K562 (cell line): ENCODE results near the gene FZD1. TPM values are rescaled to one million over a fixed set of nuclear protein-coding genes. Genes with fewer than 3 reads are reported as not detected.

Source experiments
- ATAC-seq: fragments of 200-7000 bp; cut with Tn5 transposase; 3 replicates; pipeline ENCODE4 v1.9.1; 2020; ENCODE audit warnings: moderate library complexity
- BruUV-seq: library from RNA; stranded (reverse); fragments of 400-500 nt; replicated peaks from 2 replicates; lab custom pipeline; 2021; lab: Mats Ljungman, UMichigan
- CTCF ChIA-PET: fragments of 300-600 bp; formaldehyde crosslinking; extraction: SDS; loops from one replicate; lab custom pipeline; 2021; ENCODE audit warnings: low intra/inter-chr PET ratio; lab: Yijun Ruan, JAX
- POLR2A ChIA-PET: fragments of 300-600, 350-650 bp; sonication (Branson Sonifier 250); formaldehyde crosslinking; extraction: SDS; loops from one replicate; lab custom pipeline; 2021; ENCODE audit warnings: antibody characterized with exemption, inconsistent platforms; lab: Yijun Ruan, JAX
- DNase-seq, 4 experiments: peaks; one replicate each; pipeline versions ENCODE4 v3.0.0 to v3.0.0-alpha.2; 2011 to 2018; ENCODE audit warnings: low spot score in 3 of 4, mixed read lengths in 3 of 4; ENCODE audit errors: extremely low read depth in 1 of 4
- FAIRE-seq: peaks from 2 replicates; lab custom pipeline; 2011; peaks lifted over from hg19 to GRCh38; lab: Jason Lieb, UNC
- H2AFZ ChIP-seq: 2 replicates; pipeline ENCODE4 v1.6.0; 2011; ENCODE audit warnings: low read depth, low read length, control low read depth, inconsistent platforms
- H3K27ac ChIP-seq: fragments of 200-600 bp; 3 replicates; pipeline ENCODE4 v1.8.0; 2011; ENCODE audit warnings: low read depth, mild to moderate bottlenecking, control low read depth, inconsistent platforms, low read length, moderate library complexity, mixed read lengths; ENCODE audit errors: extremely low read depth
- H3K27me3 ChIP-seq, 2 experiments: fragments of 300-600 bp in 1 of 2; 2 replicates in 1 of 2; 3 replicates in 1 of 2; pipeline versions ENCODE4 v1.6.0 to v1.8.0; 2011; ENCODE audit warnings: inconsistent platforms in 2 of 2, low read length in 2 of 2, mild to moderate bottlenecking in 1 of 2, mixed read lengths in 1 of 2, moderate library complexity in 1 of 2; ENCODE audit not compliant: control insufficient read depth in 2 of 2, insufficient read depth in 2 of 2
- H3K36me3 ChIP-seq: fragments of 300-600 bp; 3 replicates; pipeline ENCODE4 v1.8.0; 2011; ENCODE audit warnings: mild to moderate bottlenecking, low read length, inconsistent platforms; ENCODE audit not compliant: control insufficient read depth, insufficient read depth
- H3K4me1 ChIP-seq, 2 experiments: fragments of 200-600 bp in 1 of 2; replicated peaks in 1 of 2; 2 replicates in 1 of 2; 3 replicates in 1 of 2; pipeline versions ENCODE4 v1.5.1 to v1.8.0; 2011; ENCODE audit warnings: inconsistent platforms in 2 of 2, low read length in 2 of 2, mild to moderate bottlenecking in 1 of 2, mixed read lengths in 1 of 2, moderate library complexity in 1 of 2; ENCODE audit not compliant: control insufficient read depth in 2 of 2, insufficient read depth in 2 of 2
- H3K4me2 ChIP-seq: 2 replicates; pipeline ENCODE4 v1.6.1; 2011; ENCODE audit warnings: low read length, control low read depth, inconsistent platforms, mixed read lengths; ENCODE audit not compliant: insufficient read depth
- H3K4me3 ChIP-seq: fragments of 200-600 bp; sonication (generic), shearing (Covaris generic); 2 replicates; pipeline ENCODE4 v1.5.1; 2016; ENCODE audit warnings: control low read depth, inconsistent platforms
- H3K79me2 ChIP-seq: fragments of 200-600 bp; 3 replicates; pipeline ENCODE4 v1.8.0; 2011; ENCODE audit warnings: low read length, inconsistent platforms; ENCODE audit not compliant: control insufficient read depth, insufficient read depth
- H3K9ac ChIP-seq, 2 experiments: 2 replicates each; pipeline versions ENCODE4 v1.6.0 to v1.6.1; 2011; ENCODE audit warnings: low read depth in 2 of 2, low read length in 2 of 2, control low read depth in 1 of 2, inconsistent platforms in 1 of 2, mild to moderate bottlenecking in 1 of 2, mixed read lengths in 1 of 2; ENCODE audit not compliant: insufficient read depth in 1 of 2
- H3K9me1 ChIP-seq: one replicate; pipeline ENCODE4 v1.6.0; 2011; ENCODE audit warnings: inconsistent platforms, mild to moderate bottlenecking, low read length, moderate library complexity; ENCODE audit not compliant: control insufficient read depth, insufficient read depth
- H3K9me3 ChIP-seq: replicated peaks from 2 replicates; pipeline ENCODE4 v1.5.1; 2011; ENCODE audit warnings: low read depth, low read length, inconsistent platforms; ENCODE audit not compliant: control insufficient read depth, insufficient read depth
- H4K20me1 ChIP-seq: replicated peaks from 2 replicates; pipeline ENCODE4 v1.6.1; 2011; ENCODE audit warnings: low read length, inconsistent platforms, mixed read lengths; ENCODE audit not compliant: control insufficient read depth, insufficient read depth
- ARID1B ChIP-seq: fragments of 450-650 bp; IDR thresholded peaks from 2 replicates; pipeline ENCODE4 v1.6.1; 2016; ENCODE audit warnings: antibody characterized with exemption, mild to moderate bottlenecking, inconsistent platforms
- ATF6 ChIP-seq: sonication (generic); formaldehyde crosslinking; IDR thresholded peaks from 2 replicates; pipeline ENCODE4 v1.4.0; 2020; ENCODE audit warnings: mild to moderate bottlenecking, missing genetic modification reagents
- MLLT1 ChIP-seq, 2 experiments: fragments of 450-650 bp; IDR thresholded peaks; 2 replicates each; pipeline ENCODE4 v1.6.1; 2016
- POLR2AphosphoS5 ChIP-seq: IDR thresholded peaks from 2 replicates; pipeline ENCODE4 v1.6.1; 2011; ENCODE audit warnings: mild to moderate bottlenecking, low read depth, low read length, moderate library complexity; ENCODE audit not compliant: control insufficient read depth, insufficient read depth
- ZBTB9 ChIP-seq: fragments of 450-650 bp; formaldehyde crosslinking; IDR thresholded peaks from 2 replicates; pipeline ENCODE4 v1.4.0; 2020; ENCODE audit warnings: mild to moderate bottlenecking, moderate library complexity
- ZNF140 ChIP-seq: fragments of 250-450 bp; sonication (Bioruptor Pico); IDR thresholded peaks from 2 replicates; pipeline ENCODE4 v1.8.0; 2021; ENCODE audit warnings: moderate library complexity, mild to moderate bottlenecking, inconsistent platforms
- WGBS: fragments of 100-300 bp; shearing (Covaris generic); methylation state at CpG from one replicate; pipeline ENCODE4 v1.1.6; 2016; ENCODE audit warnings: low coverage, mixed read lengths; ENCODE audit not compliant: insufficient coverage; ENCODE audit errors: missing lambda C conversion rate; 5-methylcytosine and 5-hydroxymethylcytosine counted together
- in situ Hi-C: fragments of 300-500 bp; cut with MboI; formaldehyde crosslinking; loops from 4 replicates; pipeline ENCODE4 v1.15.0; 2018; ENCODE audit warnings: inconsistent platforms, mixed read lengths
- intact Hi-C: fragments of 100-400 bp; cut with micrococcal nuclease; formaldehyde crosslinking; loops from 2 replicates; pipeline ENCODE4 v1.14.2; 2022
- polyA plus RNA-seq, 8 experiments: library from polyadenylated mRNA; depleted of rRNA in 4 of 8; stranded (reverse) in 5 of 8; unstranded in 3 of 8; fragments of >200 nt; fragmentation: Nextera tagmentation in 2 of 8; fragmentation: Illumina TruSeq in 1 of 8; extraction: Ambion mirVana in 2 of 8; extraction: Trizol in 1 of 8; gene quantifications; 2 replicates each; pipeline versions ENCODE4 v1.2.1 to v1.2.3, GENCODE V29; 2011 to 2014; ENCODE audit warnings: inconsistent platforms in 1 of 8, missing spikeins in 1 of 8
- total RNA-seq, 7 experiments: library from RNA; depleted of rRNA in 6 of 7; stranded (reverse); fragments of >200 nt in 6 of 7; fragmentation: Illumina TruSeq in 2 of 7; extraction: Trizol in 2 of 7; gene quantifications; 2 replicates each; pipeline versions ENCODE4 v1.2.1 to v1.2.3, GENCODE V29; 2011 to 2021; ENCODE audit warnings: low replicate concordance in 1 of 7
- TF ChIP-seq, protein P1 (sequence below): fragments of 200-400 bp; formaldehyde crosslinking; IDR thresholded peaks from 2 replicates; pipeline ENCODE4 v1.6.1; 2017; ENCODE audit warnings: mild to moderate bottlenecking, low read depth, low read length, moderate library complexity
- TF ChIP-seq, protein P2 (sequence below): fragments of 250-450 bp; sonication (Bioruptor Pico); IDR thresholded peaks from 2 replicates; pipeline ENCODE4 v1.5.0; 2021
- TF ChIP-seq, protein P3 (sequence below): fragments of 450-650 bp; IDR thresholded peaks from 2 replicates; pipeline ENCODE4 v1.6.1; 2017; ENCODE audit warnings: antibody characterized with exemption

Gene FZD1
- total and polyA plus RNA-seq, 9 of the 15 experiments (the other 6 are each of a cell fraction or from before 2014, with no cell fraction given) = 0.25 to 5.1 (median 1.8) TPM

GRCh38 chr7:91230100-91230499 lies 34.1 kb upstream of the FZD1 start (continued):
- TF ChIP-seq, protein P1, sequence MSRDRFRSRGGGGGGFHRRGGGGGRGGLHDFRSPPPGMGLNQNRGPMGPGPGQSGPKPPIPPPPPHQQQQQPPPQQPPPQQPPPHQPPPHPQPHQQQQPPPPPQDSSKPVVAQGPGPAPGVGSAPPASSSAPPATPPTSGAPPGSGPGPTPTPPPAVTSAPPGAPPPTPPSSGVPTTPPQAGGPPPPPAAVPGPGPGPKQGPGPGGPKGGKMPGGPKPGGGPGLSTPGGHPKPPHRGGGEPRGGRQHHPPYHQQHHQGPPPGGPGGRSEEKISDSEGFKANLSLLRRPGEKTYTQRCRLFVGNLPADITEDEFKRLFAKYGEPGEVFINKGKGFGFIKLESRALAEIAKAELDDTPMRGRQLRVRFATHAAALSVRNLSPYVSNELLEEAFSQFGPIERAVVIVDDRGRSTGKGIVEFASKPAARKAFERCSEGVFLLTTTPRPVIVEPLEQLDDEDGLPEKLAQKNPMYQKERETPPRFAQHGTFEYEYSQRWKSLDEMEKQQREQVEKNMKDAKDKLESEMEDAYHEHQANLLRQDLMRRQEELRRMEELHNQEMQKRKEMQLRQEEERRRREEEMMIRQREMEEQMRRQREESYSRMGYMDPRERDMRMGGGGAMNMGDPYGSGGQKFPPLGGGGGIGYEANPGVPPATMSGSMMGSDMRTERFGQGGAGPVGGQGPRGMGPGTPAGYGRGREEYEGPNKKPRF = no peak

DNA sequence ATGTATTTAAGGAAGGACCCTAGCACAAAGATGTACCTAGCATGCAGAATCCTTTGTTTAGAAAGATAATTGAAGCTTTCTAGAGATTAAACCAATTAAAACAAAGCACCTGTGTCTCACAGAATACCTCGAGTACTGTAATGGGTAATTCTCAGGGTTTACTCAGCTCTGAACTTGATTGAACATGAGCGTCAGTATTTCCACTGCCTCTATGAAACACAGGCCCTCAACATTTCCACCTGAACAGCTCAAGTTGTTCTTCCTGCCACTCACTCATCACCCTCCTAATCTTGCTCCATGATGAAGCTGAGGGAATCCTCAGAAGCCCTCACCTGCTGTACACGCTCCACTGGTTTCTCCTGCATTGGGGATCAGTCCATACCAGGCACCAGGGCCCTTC lies 33.7 kb upstream of the FZD1 start:
- no TSS peak for BruUV-seq
- Histone ChIP-seq H2AFZ (no peak overlapping the region), H4K20me1 (no peaks in the 10 kb centered on the region), H3K4me2 (no peak overlapping the region), H3K27me3 (peaks cover 19 to 22% of the 10 kb centered on the region in 2 experiments), H3K79me2 (no peaks in the 10 kb centered on the region), H3K9ac (no peak overlapping the region), H3K36me3 (no peaks in the 10 kb centered on the region), H3K4me3 (no peak overlapping the region), H3K27ac (no peak overlapping the region), H3K9me1 (no peaks in the 10 kb centered on the region), H3K4me1 (no peaks in the 10 kb centered on the region), H3K9me3 (no peaks in the 10 kb centered on the region)
- POLR2A ChIA-PET = interaction anchor here (0.6 to 0.9 kb wide), 3 partner anchors 8 to 572 kb away, joined by 3 read pairs; no protein-coding TSS in a partner anchor
- WGBS = 0% methylated on average over 3 of the region's 3 CpGs
- ATAC-seq = no peak
- in situ Hi-C loops = no loop called here
- no peak for DNase-seq
- no peak for FAIRE-seq
- intact Hi-C loops = no loop called here
- CTCF ChIA-PET = no interaction called here
- no peak for TF ChIP-seq ARID1B
- no peak for TF ChIP-seq POLR2AphosphoS5
- TF ChIP-seq ATF6 (CRISPR knock-in tag) = no peak
- no peak for TF ChIP-seq MLLT1 (IDR thresholded peaks at IDR 0.05)
- TF ChIP-seq ZNF140 = no peak
- TF ChIP-seq, protein P2, sequence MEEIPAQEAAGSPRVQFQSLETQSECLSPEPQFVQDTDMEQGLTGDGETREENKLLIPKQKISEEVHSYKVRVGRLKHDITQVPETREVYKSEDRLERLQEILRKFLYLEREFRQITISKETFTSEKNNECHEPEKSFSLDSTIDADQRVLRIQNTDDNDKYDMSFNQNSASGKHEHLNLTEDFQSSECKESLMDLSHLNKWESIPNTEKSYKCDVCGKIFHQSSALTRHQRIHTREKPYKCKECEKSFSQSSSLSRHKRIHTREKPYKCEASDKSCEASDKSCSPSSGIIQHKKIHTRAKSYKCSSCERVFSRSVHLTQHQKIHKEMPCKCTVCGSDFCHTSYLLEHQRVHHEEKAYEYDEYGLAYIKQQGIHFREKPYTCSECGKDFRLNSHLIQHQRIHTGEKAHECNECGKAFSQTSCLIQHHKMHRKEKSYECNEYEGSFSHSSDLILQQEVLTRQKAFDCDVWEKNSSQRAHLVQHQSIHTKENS (CRISPR knock-in tag) = no peak
- TF ChIP-seq ZBTB9 (CRISPR knock-in tag) = no peak
- TF ChIP-seq, protein P3, sequence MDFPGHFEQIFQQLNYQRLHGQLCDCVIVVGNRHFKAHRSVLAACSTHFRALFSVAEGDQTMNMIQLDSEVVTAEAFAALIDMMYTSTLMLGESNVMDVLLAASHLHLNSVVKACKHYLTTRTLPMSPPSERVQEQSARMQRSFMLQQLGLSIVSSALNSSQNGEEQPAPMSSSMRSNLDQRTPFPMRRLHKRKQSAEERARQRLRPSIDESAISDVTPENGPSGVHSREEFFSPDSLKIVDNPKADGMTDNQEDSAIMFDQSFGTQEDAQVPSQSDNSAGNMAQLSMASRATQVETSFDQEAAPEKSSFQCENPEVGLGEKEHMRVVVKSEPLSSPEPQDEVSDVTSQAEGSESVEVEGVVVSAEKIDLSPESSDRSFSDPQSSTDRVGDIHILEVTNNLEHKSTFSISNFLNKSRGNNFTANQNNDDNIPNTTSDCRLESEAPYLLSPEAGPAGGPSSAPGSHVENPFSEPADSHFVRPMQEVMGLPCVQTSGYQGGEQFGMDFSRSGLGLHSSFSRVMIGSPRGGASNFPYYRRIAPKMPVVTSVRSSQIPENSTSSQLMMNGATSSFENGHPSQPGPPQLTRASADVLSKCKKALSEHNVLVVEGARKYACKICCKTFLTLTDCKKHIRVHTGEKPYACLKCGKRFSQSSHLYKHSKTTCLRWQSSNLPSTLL = no peak
